NOMO-1 treated with DMSO at 0.1 percent for 48 hours (cell line): ENCODE measurements around the gene XIRP2.

Source experiments
- DNase-seq: peaks from one replicate; lab custom pipeline; 2025; ENCODE audit not compliant: unreplicated experiment; lab: John Stamatoyannopoulos, UW

Gene XIRP2

GRCh38 chr2:167289651-167290410 lies 401.6 kb downstream of the XIRP2 start:
- no peak for DNase-seq

DNA sequence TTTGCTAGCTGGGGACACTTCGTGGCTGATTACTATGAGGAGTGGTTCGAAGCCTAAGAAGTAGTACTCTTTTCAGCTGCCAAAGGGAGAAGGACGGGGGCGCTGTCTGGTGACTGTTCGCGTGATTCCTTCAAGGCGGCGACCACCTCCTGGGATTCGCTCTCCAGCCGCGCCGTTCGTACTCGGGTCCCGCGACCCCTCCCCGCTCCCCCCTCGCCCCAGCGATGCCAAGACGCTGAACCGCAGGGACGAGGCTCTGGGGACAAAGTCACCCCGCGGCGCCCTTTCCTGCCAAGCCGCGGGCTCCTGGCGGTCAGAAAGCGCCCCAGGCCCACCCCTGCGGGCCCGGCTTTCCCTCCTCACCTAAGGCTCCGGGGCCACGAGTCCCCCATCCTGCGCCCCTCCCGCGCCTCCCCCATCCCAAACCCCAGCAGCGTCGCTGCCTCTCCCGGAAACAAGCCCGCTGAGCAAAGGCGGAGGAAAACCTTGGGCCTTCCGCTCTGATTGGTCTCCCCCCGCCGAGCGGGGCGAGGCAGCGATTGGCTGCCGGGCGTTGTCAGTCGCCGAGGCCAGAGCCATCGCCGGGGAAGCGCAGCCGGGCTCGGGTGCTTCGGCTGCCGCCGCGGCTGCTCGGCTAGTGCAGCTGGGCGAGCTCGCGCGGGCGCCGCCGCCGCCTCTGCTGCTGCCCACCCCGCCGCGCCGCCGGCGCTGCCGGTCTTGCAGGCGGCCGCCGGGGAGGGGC lies 404.3 kb downstream of the XIRP2 start, which contains the start of gene B3GALT1:
B3GALT1 (plus strand) TSS at position 572 of the 742 bp plus-strand sequence.
- peak; percentile 66 for DNase-seq

GRCh38 chr2:167293172-167293781 lies 405.0 kb downstream of the XIRP2 start:
- no peak for DNase-seq

DNA sequence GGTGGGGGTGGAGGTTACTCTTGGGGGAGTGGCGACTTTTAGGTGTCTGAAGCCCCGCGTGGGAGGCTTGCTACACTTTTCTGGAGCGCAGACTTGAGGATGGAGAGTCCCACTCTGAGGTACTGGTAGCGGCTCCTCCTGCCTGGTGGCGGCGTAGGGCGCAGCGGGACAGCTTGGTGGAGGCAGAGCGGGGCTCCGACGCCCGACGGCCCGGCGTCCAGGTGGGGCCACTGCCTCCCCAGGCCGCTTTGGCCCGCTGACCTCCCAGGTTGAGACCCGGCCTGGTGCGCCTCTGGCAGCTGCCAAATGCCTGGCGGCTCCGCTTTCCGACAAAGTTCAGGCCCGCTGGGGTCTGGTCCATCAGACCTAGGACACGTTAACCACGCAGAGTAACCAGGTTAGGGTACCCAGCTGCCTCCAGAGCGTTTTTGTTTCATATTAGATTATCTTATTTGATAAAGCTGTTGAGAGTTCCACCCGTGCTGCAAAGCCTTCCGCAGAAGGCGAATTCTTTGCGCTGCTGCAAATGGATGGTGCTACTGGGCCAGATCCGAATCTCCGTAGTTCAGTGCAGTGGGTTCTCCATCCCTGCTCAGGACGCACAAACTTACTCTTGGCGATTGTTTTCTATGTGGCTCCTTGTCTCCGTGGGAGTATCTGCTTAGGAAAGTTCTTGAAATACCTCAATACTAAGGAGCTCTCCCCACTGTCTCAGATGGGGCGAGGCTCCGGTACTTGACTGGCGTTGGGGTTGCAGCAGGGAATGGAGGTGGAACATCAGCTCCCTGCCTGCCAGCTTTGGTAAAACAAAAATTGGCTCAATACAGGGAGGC lies 405.9 kb downstream of the XIRP2 start:
- DNase-seq: no peak

- DNase-seq: no peak
Measured at GRCh38 chr2:167294776-167295140, 406.5 kb downstream of the XIRP2 start.

DNA sequence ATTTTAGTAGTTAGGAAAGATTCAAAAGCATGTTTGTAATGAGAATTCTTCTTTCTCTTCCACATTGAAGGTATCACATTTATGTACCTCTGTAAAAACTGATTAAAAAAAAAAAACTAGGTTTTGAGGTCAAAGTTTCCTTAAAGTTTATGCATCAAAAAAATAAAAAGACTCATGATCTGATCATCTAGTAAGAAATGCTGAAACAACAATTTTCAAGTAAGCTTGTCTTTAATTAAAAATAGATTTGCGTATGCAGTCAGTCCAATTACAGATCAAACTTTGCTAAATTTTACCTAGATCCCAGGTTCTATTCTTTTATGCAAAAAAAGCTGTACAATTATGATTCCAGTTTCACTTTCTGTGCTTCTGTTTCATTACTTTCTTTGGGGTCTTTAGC lies 409.0 kb downstream of the XIRP2 start:
- DNase-seq: no peak

DNA sequence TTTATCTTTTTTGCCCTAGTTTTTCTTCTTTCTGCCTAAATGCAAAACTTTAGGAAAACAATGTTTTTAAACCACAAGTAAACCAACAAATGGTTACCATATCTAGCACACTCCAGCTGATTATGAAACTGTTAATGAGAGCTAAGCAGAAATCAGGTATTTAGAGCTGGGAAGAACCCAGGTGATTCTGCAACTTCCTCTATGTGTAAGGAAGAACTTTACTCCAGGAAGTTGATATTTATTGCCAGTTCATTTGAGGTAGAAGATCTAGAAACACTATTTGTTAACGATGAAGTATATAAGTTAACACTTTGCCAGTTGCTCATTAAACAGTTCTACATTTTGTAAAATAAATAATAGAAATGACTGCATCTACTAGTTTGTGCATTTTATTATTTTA lies 409.7 kb downstream of the XIRP2 start:
- no peak for DNase-seq
